HUES48 (cell line): ENCODE results near the gene WNT7A.

Source experiments
- H3K27ac ChIP-seq: one replicate; pipeline ENCODE4 v1.7.0; 2013; ENCODE audit warnings: low read depth, low read length, inconsistent platforms
- H3K27me3 ChIP-seq: 2 replicates; pipeline ENCODE4 v1.6.1; 2013; ENCODE audit warnings: mild to moderate bottlenecking, low read length; ENCODE audit not compliant: control insufficient read depth, insufficient read depth
- H3K36me3 ChIP-seq: 2 replicates; pipeline ENCODE4 v1.6.1; 2013; ENCODE audit warnings: low read length; ENCODE audit not compliant: control insufficient read depth, insufficient read depth
- H3K4me1 ChIP-seq: 2 replicates; pipeline ENCODE4 v1.6.1; 2013; ENCODE audit warnings: mild to moderate bottlenecking, low read length; ENCODE audit not compliant: control insufficient read depth, insufficient read depth
- H3K4me3 ChIP-seq: 2 replicates; pipeline ENCODE4 v1.5.1; 2013; ENCODE audit warnings: mild to moderate bottlenecking, low read depth, low read length
- H3K9ac ChIP-seq: 2 replicates; pipeline ENCODE4 v1.6.1; 2013; ENCODE audit warnings: mild to moderate bottlenecking, low read depth, low read length, moderate library complexity
- H3K9me3 ChIP-seq: 2 replicates; pipeline ENCODE4 v1.6.1; 2013; ENCODE audit warnings: low read length; ENCODE audit not compliant: control insufficient read depth, insufficient read depth

WNT7A gene

GRCh38 chr3:13894096-13894806 lies 14.4 kb upstream of the WNT7A start:
- Histone ChIP-seq H3K4me3 (no peak overlapping the region), H3K4me1 (peaks cover 11% of the 10 kb centered on the region), H3K9me3 (no peaks in the 10 kb centered on the region; the same call in 1 of the 2 replicates), H3K36me3 (no peaks in the 10 kb centered on the region), H3K27ac (no peak overlapping the region), H3K27me3 (peaks cover 27% of the 10 kb centered on the region), H3K9ac (no peak overlapping the region)

GRCh38 chr3:13892304-13892703 lies 12.4 kb upstream of the WNT7A start:
- Histone ChIP-seq H3K9ac (no peak overlapping the region), H3K27ac (no peak overlapping the region), H3K9me3 (no peaks in the 10 kb centered on the region), H3K36me3 (no peaks in the 10 kb centered on the region), H3K4me1 (peaks cover 11% of the 10 kb centered on the region), H3K27me3 (peaks cover 27% of the 10 kb centered on the region), H3K4me3 (no peak overlapping the region)

- peaks cover 11% of the 10 kb centered on the region for H3K4me1 ChIP-seq
- peaks cover 28% of the 10 kb centered on the region for H3K27me3 ChIP-seq
- no peaks in the 10 kb centered on the region for H3K9me3 ChIP-seq
- no peak overlapping the region for H3K27ac ChIP-seq
- no peak overlapping the region for H3K4me3 ChIP-seq
- no peak overlapping the region for H3K9ac ChIP-seq
- no peaks in the 10 kb centered on the region for H3K36me3 ChIP-seq
Measured at GRCh38 chr3:13891492-13892073, 11.7 kb upstream of the WNT7A start.

DNA sequence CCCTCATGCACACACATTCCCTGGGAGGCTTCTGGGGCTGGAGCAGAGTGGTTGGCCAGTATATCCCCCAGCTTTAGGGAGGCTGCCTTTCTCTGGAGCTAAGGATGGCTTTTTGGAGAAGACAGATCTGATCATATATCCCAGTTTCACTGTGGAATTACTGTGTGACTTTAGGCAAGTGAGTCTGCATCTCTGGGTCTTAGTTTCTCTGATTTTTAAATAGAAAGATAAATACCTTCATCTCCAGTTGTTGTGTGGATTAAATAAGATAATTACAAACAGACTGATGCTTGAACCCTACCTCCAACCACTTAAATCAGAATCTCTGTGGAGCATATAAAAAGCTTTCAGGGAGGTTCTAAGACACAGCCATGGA lies 11.1 kb upstream of the WNT7A start:
- Histone ChIP-seq H3K4me3 (no peak overlapping the region), H3K36me3 (no peaks in the 10 kb centered on the region), H3K4me1 (peaks cover 7% of the 10 kb centered on the region; the same call in 1 of the 2 replicates), H3K27ac (no peak overlapping the region), H3K9ac (no peak overlapping the region), H3K9me3 (no peaks in the 10 kb centered on the region), H3K27me3 (peaks cover 27% of the 10 kb centered on the region)

DNA sequence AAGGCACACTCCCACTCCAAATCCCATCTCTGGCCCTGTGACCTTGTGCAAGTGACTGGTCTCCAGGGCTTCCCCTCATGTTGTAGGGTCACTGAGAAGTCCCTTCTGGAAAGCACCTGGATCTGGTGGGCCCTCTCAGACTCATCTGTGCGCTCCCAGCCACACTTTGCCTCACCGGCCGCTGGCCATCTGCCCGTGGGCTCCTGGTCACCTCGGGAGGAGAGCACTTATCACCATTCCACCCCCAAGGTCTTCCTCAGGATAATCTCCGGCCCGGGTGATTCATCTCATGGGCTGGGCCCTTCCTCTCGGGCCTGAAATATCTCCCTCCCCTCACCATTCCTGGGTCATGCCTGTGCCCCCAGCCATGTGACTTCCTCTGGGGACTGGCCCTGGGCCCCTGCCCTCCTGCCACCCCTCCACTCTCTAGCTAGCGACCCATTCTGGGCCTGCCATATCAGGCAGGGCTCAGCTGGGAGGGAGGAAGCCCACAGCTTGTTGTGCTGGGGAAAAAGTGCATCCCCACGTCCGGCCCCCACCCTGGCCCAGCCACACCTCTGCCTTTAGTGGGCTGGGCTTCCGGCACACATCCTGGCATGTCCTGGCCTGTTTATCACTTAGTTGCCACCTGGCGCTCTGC lies 10.6 kb upstream of the WNT7A start:
- H3K9ac ChIP-seq: no peak overlapping the region
- no peaks in the 10 kb centered on the region for H3K36me3 ChIP-seq
- H3K27ac ChIP-seq: no peak overlapping the region
- H3K27me3 ChIP-seq: peaks cover 22% of the 10 kb centered on the region
- H3K4me3 ChIP-seq: no peak overlapping the region
- no peaks in the 10 kb centered on the region for H3K9me3 ChIP-seq
- H3K4me1 ChIP-seq: 0 out of 2 replicates have a peak, but pooled peaks cover 4% of the 10 kb centered on the region

DNA sequence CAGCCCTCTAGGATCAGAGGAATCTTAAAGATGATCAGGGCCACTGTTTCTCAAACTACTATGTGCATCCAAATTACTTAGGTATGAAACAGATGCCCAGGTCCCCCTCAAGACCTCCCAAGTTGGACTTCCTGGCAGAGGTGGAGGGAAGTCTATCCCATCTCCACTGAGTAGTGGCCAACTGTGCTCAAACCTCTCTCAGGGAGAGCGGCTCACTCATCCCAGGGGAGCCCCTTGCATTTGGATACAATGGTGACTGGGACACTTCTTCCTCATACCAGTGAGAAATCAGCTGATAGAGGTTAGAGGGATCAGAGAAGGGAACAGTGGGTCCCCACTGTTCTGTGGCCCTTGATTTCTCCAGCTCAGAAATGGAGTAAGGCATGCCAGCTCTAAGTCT lies 8.7 kb upstream of the WNT7A start:
- H3K27ac ChIP-seq: no peak overlapping the region
- peaks cover 15% of the 10 kb centered on the region for H3K27me3 ChIP-seq
- no peaks in the 10 kb centered on the region for H3K9me3 ChIP-seq
- H3K9ac ChIP-seq: no peak overlapping the region
- H3K4me3 ChIP-seq: no peak overlapping the region
- H3K4me1 ChIP-seq: no peaks in the 10 kb centered on the region
- no peaks in the 10 kb centered on the region for H3K36me3 ChIP-seq

- peaks cover 22% of the 10 kb centered on the region for H3K27me3 ChIP-seq
- H3K36me3 ChIP-seq: no peaks in the 10 kb centered on the region
- H3K4me1 ChIP-seq: no peaks in the 10 kb centered on the region
- H3K27ac ChIP-seq: no peak overlapping the region
- no peak overlapping the region for H3K9ac ChIP-seq
- H3K9me3 ChIP-seq: no peaks in the 10 kb centered on the region
- no peak overlapping the region for H3K4me3 ChIP-seq
Measured at GRCh38 chr3:13887495-13888300, 7.8 kb upstream of the WNT7A start.

DNA sequence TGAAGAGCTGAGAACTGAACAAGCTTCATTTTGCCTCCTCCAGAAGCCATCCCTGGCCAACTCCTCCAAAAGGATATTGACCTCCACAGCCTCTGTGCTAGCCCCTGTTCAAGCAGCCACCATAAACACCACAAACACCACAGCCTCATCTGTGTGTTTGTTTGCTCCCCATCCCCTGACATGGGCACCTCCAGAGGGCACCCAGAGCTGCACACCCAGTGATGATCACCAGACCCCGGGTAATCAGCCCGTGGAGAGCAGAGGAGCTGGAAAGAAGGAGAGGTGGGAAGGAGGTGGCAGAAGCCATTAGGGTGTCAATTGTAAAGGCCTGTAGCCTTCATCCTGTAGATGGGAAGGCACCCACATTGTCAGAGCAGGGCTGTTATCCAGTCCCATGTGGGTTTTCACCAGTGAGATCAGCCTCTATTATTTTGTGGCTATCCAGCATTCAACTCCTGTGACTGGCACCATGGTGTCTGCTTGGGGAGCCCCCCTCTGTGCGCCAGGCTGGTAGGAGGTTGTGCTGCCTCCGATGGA lies 6.8 kb upstream of the WNT7A start:
- no peaks in the 10 kb centered on the region for H3K4me1 ChIP-seq
- no peak overlapping the region for H3K27ac ChIP-seq
- no peak overlapping the region for H3K9ac ChIP-seq
- H3K9me3 ChIP-seq: no peaks in the 10 kb centered on the region
- no peak overlapping the region for H3K4me3 ChIP-seq
- H3K27me3 ChIP-seq: peaks cover 33% of the 10 kb centered on the region
- no peaks in the 10 kb centered on the region for H3K36me3 ChIP-seq

- Histone ChIP-seq H3K4me3 (no peak overlapping the region), H3K27ac (no peak overlapping the region), H3K36me3 (no peaks in the 10 kb centered on the region), H3K9ac (no peak overlapping the region), H3K9me3 (no peaks in the 10 kb centered on the region), H3K4me1 (no peaks in the 10 kb centered on the region), H3K27me3 (peaks cover 43% of the 10 kb centered on the region)
Measured at GRCh38 chr3:13885704-13886010, 5.8 kb upstream of the WNT7A start.

DNA sequence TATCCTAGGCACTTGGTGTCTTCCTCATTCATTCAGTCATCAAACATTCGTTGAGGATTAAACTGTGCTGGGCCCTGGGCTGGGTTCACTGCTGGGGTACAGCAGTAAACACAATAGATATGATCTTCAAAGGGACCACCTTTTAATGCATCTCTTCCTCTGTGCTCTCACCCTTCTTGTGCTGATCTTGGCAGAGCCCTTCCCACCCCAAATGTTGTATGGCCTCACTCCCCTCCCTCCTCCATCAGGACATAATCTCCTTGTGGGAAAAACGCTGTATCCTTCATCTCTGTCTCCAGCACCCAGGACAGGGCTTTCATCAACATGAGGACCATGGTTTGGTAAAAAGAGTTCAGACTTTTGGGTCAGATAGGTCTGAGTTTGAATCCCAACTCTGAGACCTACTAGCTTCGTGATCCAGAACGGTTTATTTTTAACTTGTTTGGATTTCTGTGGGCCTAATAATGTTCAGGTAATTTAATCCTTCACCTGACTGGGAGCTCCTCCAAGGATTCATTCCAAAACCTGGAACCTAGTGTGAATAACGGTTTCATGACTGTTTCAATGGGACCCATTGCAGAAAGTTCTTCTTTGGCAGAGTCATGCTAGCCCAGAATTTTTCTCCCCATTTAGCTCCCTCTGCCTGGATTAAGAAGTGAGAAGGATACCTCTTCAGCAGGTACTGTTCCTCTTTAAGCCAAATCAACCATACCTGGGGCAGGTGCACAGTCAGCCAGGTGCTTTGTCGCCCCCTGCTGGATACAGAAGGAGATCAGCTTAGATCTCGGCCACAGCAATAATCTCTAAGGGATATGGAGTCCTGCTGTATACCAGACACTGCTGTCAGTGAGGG lies 5.2 kb upstream of the WNT7A start:
- no peaks in the 10 kb centered on the region for H3K9me3 ChIP-seq
- H3K4me1 ChIP-seq: no peaks in the 10 kb centered on the region
- no peak overlapping the region for H3K27ac ChIP-seq
- no peak overlapping the region for H3K9ac ChIP-seq
- no peaks in the 10 kb centered on the region for H3K36me3 ChIP-seq
- H3K27me3 ChIP-seq: peaks cover 49% of the 10 kb centered on the region
- no peak overlapping the region for H3K4me3 ChIP-seq
